Spinal cord (tissue), 10 donors: ENCODE results near the gene SORBS1. TPM values are rescaled to one million over a fixed set of nuclear protein-coding genes. Genes with fewer than 3 reads are reported as not detected.

ENCODE experiments used
- DNase-seq, 6 donors: peaks; one replicate each; pipeline versions ENCODE4 v3.0.0 to v3.0.0-alpha.2; 2013 to 2015; ENCODE audit warnings: low spot score in 6 of 6, low read depth in 4 of 6
- H3K27ac ChIP-seq: one replicate; pipeline ENCODE4 v1.5.1; 2013; ENCODE audit warnings: low read depth, low read length, control low read depth
- H3K27me3 ChIP-seq: one replicate; pipeline ENCODE4 v1.6.1; 2013; ENCODE audit warnings: low read length; ENCODE audit not compliant: control insufficient read depth, insufficient read depth
- H3K36me3 ChIP-seq: one replicate; pipeline ENCODE4 v1.6.1; 2013; ENCODE audit warnings: low read length; ENCODE audit not compliant: control insufficient read depth, insufficient read depth
- H3K4me1 ChIP-seq: one replicate; pipeline ENCODE4 v1.6.1; 2013; ENCODE audit warnings: low read length; ENCODE audit not compliant: control insufficient read depth, insufficient read depth
- H3K4me3 ChIP-seq: one replicate; pipeline ENCODE4 v1.5.1; 2013; ENCODE audit warnings: low read depth, low read length, control low read depth
- H3K9me3 ChIP-seq: one replicate; pipeline ENCODE4 v1.6.1; 2013; ENCODE audit warnings: low read length; ENCODE audit not compliant: control insufficient read depth, insufficient read depth
- WGBS: methylation state at CpG from one replicate; pipeline ENCODE4 v1.1.5; 2013; ENCODE audit warnings: missing lambda C conversion rate; ENCODE audit not compliant: insufficient coverage; 5-methylcytosine and 5-hydroxymethylcytosine counted together
- polyA plus RNA-seq, 2 donors: library from polyadenylated mRNA; unstranded; fragments of 120-200 nt; gene quantifications; one replicate each; pipeline ENCODE4 v1.2.1, GENCODE V29; 2013; ENCODE audit not compliant: insufficient read length in 2 of 2
- total RNA-seq, 2 donors: library from RNA; depleted of rRNA in 1 of 2; stranded (reverse); fragments of 120-200 nt in 1 of 2; fragments of >200 nt in 1 of 2; gene quantifications; one replicate each; pipeline versions ENCODE4 v1.2.3 to v1.2.4, GENCODE V29; 2013 to 2014
- donor health status: healthy.

SORBS1 gene
- total and polyA plus RNA-seq, 4 donors, result 95.1 to 129 (median 100.0) TPM

- no peak overlapping the region for H3K4me3 ChIP-seq
- H3K9me3 ChIP-seq, result no peaks in the 10 kb centered on the region
- no peak for DNase-seq
- no peaks in the 10 kb centered on the region for H3K36me3 ChIP-seq
- H3K27ac ChIP-seq, result no peak overlapping the region
- peaks cover under 1% of the 10 kb centered on the region for H3K4me1 ChIP-seq
- WGBS, result 96% methylated on average over 3 of the region's 3 CpGs
- H3K27me3 ChIP-seq, result peaks cover 11% of the 10 kb centered on the region
Observed at GRCh38 chr10:95284807-95285206, 276.4 kb downstream of the SORBS1 start.

DNA sequence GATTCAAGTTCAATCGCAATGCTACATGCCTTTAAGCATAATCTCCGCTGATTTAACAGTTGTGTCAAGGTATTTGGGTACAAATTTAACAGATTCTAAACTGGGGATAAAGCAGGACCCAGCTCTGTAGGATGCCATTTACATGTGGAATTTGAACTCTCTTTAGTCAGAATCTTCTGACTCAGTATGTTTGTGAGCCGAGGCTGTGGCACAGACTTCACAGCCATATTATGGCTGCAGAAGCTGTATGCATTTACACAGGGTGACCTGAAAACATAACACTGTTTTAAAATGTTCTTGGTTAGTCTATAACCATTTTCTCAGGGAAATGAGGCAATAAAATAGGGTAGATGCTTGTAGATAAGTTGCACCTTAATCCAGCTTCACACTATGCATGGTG lies 279.1 kb downstream of the SORBS1 start:
- Histone ChIP-seq H3K9me3 (no peaks in the 10 kb centered on the region), H3K27me3 (no peaks in the 10 kb centered on the region), H3K36me3 (no peaks in the 10 kb centered on the region), H3K27ac (no peak overlapping the region), H3K4me1 (no peaks in the 10 kb centered on the region), H3K4me3 (no peak overlapping the region)
- WGBS, result 80% methylated on average over 1 of the region's 3 CpGs
- DNase-seq, result no peak

DNA sequence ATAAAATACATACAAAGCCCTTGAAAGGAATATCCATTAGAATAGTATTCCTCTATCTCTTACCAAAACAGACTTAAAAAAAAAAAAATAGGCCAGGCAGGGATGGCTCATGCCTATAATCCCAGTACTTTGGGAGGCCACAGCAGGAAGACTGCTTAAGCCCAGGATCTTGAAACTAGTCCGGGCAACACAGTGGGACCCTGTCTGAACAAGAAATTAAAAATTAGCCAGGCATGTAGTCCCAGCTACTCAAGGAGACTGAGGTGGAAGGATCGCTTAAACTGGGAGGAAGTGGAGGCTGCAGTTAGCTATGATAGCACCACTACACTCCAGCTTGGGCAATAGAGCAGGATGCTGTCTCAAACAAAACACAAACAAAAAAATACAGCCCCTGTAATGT lies 280.0 kb downstream of the SORBS1 start:
- 80% methylated on average over 1 of the region's 2 CpGs for WGBS
- Histone ChIP-seq H3K4me1 (no peaks in the 10 kb centered on the region), H3K36me3 (no peaks in the 10 kb centered on the region)

DNA sequence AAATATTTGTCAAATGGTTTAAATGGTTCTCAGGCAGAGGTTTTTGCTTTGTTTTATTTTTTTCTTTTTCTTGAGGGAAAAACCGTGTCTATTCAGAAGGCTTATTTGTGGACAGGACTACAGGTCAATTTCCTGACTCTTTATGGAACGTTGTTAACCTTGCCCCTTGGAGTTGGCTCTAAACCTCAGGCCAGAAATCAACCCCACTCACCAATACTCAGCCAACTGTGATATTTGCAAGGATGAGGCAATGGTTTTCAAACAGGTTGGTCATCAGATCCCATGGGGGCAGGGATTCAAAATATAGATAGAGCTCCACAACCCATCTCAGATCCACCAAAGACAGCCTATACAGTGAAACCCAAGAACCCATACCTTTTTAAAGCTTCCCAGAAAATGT lies 280.5 kb downstream of the SORBS1 start:
- Histone ChIP-seq H3K9me3 (no peaks in the 10 kb centered on the region), H3K27ac (no peak overlapping the region), H3K4me1 (no peaks in the 10 kb centered on the region), H3K4me3 (no peak overlapping the region), H3K36me3 (no peaks in the 10 kb centered on the region), H3K27me3 (no peaks in the 10 kb centered on the region)
- no peak for DNase-seq
- WGBS, result no CpG with 5 or more reads among the region's 2 CpGs

More for the DNA sequence above, 280.0 kb downstream of the SORBS1 start:
- Histone ChIP-seq H3K4me3 (no peak overlapping the region), H3K27ac (no peak overlapping the region), H3K9me3 (no peaks in the 10 kb centered on the region), H3K27me3 (no peaks in the 10 kb centered on the region)
- DNase-seq, result no peak

DNA sequence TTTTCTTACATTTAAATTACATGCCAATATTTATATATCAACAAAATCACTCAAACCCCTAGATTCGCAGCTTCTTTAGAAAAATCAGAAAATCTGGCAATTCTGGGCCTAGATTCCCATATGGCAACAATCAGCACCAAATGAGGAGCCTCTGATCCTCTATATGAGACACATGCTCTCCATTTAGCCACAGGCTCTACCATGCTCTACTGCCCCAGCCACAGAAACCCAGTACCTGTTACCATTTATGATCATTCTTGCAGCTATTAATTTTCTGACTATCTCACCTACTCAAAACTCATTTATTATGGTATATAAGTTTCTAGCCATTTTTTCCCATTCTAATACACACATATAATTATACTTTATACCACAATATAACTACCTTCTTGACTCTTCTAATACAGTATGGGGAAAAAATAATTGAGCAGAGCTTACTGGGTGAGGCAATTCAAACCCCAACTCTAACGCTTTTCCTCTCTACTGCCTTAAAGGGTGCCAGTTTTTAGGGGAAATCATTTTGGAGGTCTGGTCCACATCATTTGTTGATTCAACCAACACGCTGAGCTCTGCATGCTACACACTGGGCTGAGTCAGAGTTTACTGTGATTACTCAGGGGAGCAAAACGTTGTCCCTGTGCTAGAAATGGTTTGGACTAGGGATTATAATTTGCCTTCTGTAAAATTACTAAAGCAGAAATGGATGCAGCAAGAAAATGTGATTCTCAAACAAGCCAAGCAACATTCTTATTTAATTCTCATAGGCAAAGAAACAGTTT lies 281.9 kb downstream of the SORBS1 start:
- no peaks in the 10 kb centered on the region for H3K9me3 ChIP-seq
- H3K27me3 ChIP-seq, result no peaks in the 10 kb centered on the region
- no peak overlapping the region for H3K4me3 ChIP-seq
- H3K27ac ChIP-seq, result no peak overlapping the region
- H3K4me1 ChIP-seq, result no peaks in the 10 kb centered on the region
- H3K36me3 ChIP-seq, result no peaks in the 10 kb centered on the region
- WGBS, result 71% methylated on average over 3 of the region's 4 CpGs
- DNase-seq, result no peak

DNA sequence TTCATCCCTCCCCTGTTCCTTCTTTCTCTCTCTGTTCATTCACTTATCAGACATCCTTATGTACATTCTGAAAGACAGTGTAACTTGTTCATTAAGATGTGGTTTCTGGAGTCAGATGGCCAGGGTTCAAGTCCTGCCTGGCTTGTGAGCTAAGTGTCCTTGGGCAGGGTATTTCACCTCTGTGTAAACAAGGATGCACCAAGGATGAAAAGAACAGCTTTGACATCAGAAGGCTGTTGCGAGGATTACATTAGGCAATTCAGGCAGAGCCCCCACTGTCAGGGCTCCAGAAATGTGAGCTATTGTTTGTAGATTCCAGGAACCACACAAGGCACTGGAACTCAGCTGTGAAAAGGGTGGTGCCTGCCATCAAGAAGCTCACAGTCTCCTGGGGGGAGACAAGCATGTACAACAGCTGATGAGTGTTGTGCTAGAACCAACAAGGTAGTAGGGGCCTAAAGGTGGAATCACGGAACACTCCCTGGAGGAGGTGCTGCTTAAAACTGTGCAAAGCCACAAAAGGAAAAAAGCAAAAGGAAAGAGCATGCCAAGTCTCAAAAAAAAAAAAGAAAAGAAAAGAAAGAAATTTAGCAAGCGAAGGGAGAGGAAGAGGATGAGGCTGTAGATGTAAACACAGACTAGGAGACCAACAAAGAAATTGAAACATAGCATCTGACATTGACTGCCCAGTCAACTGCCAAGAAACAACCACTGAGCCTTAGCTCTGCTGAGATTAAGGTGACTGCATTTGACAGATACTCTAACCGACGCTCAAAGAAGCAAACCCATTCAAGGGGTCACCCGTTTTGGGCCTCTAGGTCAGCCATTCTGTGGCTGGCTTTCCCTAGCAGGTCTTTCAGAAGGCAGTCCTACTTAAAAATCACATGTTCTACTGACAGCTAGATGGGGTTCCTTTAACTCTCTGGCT lies 282.8 kb downstream of the SORBS1 start:
- Histone ChIP-seq H3K27ac (no peak overlapping the region), H3K4me3 (no peak overlapping the region), H3K4me1 (no peaks in the 10 kb centered on the region), H3K36me3 (no peaks in the 10 kb centered on the region), H3K9me3 (no peaks in the 10 kb centered on the region), H3K27me3 (no peaks in the 10 kb centered on the region)
- WGBS, result 72% methylated on average over 5 of the region's 6 CpGs
- DNase-seq, result no peak

- 100% methylated on average over 1 of the region's 3 CpGs for WGBS
- H3K27ac ChIP-seq, result no peak overlapping the region
- DNase-seq, result no peak
- no peaks in the 10 kb centered on the region for H3K27me3 ChIP-seq
- H3K4me3 ChIP-seq, result no peak overlapping the region
- H3K36me3 ChIP-seq, result no peaks in the 10 kb centered on the region
- no peaks in the 10 kb centered on the region for H3K9me3 ChIP-seq
- H3K4me1 ChIP-seq, result no peaks in the 10 kb centered on the region
Observed at GRCh38 chr10:95277614-95278013, 283.6 kb downstream of the SORBS1 start.

- H3K9me3 ChIP-seq, result no peaks in the 10 kb centered on the region
- H3K4me1 ChIP-seq, result no peaks in the 10 kb centered on the region
- H3K4me3 ChIP-seq, result no peak overlapping the region
- DNase-seq, result no peak
- H3K27me3 ChIP-seq, result no peaks in the 10 kb centered on the region
- H3K36me3 ChIP-seq, result no peaks in the 10 kb centered on the region
- WGBS, result no CpG with 5 or more reads among the region's 1 CpG
- no peak overlapping the region for H3K27ac ChIP-seq
Observed at GRCh38 chr10:95277201-95277570, 284.0 kb downstream of the SORBS1 start.

DNA sequence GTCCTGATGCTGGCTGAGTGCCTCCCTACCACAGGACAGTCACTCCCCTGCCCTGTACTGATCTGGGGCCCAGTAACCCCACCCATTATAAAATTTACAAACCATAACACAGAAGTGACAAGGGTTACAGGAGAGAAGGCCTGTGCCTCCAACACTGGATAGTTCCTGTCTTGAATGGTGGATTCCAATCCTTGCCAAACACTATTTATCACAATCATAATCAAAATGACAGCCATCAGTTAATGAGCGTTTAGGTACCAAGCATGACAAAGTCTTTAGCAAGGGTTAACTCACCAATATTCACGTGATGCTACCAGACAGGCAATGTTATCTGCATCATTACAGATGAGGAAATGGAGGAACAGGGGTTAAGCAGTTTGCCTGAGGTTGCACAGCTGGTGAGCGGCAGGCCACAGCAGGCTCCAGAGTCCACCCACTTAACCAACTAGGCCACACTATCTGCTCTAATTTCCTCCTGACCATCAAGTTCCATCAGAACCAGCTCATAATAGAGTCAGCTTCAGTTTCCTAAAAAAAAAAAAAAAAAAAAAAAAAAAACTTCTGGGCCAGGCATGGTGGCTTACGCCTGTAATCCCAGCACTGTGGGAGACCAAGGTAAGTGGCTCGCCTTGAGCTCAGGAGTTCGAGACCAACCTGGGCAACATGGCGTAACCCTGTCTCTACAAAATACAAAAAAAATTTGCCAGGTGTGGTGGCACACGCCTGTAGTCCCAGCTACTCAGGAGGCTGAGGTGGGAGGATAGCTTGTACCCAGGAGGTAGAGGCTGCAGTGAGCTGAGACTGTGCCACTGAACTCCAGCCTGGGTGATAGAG lies 284.6 kb downstream of the SORBS1 start:
- Histone ChIP-seq H3K4me1 (no peaks in the 10 kb centered on the region), H3K9me3 (no peaks in the 10 kb centered on the region), H3K4me3 (no peak overlapping the region), H3K36me3 (no peaks in the 10 kb centered on the region), H3K27me3 (no peaks in the 10 kb centered on the region), H3K27ac (no peak overlapping the region)
- no peak for DNase-seq
- WGBS, result 94% methylated on average over 6 of the region's 8 CpGs
